SK-N-SH (cell line): ENCODE results near the gene TOGARAM2.

Source experiments
- RAD21 ChIP-seq: IDR thresholded peaks from 2 replicates; pipeline ENCODE4 v1.6.1; 2012; ENCODE audit warnings: mild to moderate bottlenecking, low read length
- RFX5 ChIP-seq: IDR thresholded peaks from 2 replicates; pipeline ENCODE4 v1.6.1; 2012; ENCODE audit warnings: mild to moderate bottlenecking, improper control_type of control experiment, low read length
- YY1 ChIP-seq: IDR thresholded peaks from 2 replicates; pipeline ENCODE4 v1.4.0; 2012; ENCODE audit warnings: low read depth, mild to moderate bottlenecking
- TF ChIP-seq, protein P1 (sequence below): fragments of 200-600 bp; sonication (generic); IDR thresholded peaks from 2 replicates; pipeline ENCODE4 v1.6.1; 2017; ENCODE audit warnings: antibody characterized with exemption, mild to moderate bottlenecking, moderate library complexity
- TF ChIP-seq, protein P2 (sequence below): fragments of 150-350 bp; IDR thresholded peaks from 2 replicates; pipeline ENCODE4 v1.6.1; 2017; ENCODE audit warnings: antibody characterized with exemption, low read length, low read depth, borderline replicate concordance

DNA sequence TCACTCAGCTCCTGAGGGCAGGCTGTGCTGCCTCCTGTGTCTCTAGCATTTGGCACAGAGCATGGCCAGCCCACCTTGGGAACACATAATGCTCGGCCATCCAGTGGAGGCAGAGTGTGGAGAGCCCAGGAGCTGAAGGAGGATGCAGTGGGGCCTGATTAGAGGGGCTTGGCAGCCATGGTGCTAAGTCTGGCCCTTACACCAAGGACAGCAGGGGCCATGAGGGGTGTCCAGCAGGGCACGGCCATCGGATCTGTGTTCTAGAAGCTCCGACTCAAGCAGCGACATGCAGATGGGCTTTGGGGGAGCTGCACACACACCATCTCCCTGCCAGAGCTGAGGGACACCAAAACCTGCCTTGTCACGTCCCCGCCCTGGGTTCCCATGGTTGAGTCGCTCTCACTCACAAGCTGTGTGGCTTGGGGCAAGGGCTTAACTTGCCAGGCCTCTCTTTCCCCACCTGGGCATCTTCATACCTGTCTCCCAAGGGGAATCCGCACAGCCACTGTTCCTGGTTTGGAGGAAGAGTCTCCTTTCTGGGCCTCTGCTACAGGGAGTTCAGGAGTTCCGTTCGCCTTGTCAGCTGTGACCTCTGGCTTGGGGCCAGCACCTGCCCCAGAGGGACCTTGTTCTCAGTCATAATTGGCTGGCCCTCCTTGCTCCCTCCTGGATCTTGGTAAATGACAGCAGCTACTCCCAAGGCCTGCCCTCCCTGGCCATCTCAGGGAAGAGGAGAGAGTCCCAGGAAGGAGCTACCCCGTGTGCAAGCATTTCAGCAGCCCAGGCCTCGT is 1.3 kb upstream of the TOGARAM2 start:
- TF ChIP-seq, protein P1, sequence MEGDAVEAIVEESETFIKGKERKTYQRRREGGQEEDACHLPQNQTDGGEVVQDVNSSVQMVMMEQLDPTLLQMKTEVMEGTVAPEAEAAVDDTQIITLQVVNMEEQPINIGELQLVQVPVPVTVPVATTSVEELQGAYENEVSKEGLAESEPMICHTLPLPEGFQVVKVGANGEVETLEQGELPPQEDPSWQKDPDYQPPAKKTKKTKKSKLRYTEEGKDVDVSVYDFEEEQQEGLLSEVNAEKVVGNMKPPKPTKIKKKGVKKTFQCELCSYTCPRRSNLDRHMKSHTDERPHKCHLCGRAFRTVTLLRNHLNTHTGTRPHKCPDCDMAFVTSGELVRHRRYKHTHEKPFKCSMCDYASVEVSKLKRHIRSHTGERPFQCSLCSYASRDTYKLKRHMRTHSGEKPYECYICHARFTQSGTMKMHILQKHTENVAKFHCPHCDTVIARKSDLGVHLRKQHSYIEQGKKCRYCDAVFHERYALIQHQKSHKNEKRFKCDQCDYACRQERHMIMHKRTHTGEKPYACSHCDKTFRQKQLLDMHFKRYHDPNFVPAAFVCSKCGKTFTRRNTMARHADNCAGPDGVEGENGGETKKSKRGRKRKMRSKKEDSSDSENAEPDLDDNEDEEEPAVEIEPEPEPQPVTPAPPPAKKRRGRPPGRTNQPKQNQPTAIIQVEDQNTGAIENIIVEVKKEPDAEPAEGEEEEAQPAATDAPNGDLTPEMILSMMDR: no peak
- TF ChIP-seq RFX5 (no peak), YY1 (no peak), RAD21 (no peak)
- TF ChIP-seq, protein P2, sequence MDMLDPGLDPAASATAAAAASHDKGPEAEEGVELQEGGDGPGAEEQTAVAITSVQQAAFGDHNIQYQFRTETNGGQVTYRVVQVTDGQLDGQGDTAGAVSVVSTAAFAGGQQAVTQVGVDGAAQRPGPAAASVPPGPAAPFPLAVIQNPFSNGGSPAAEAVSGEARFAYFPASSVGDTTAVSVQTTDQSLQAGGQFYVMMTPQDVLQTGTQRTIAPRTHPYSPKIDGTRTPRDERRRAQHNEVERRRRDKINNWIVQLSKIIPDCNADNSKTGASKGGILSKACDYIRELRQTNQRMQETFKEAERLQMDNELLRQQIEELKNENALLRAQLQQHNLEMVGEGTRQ: no peak
